Neural crest cell (in vitro differentiated cells): ENCODE results near the gene MUC5B. TPM values are rescaled to one million over a fixed set of nuclear protein-coding genes. Genes with fewer than 3 reads are reported as not detected.

Experiments used
- DNase-seq: peaks from one replicate; pipeline ENCODE4 v3.0.0; 2021; ENCODE audit warnings: low read depth, mixed read lengths, low spot score
- H3K27ac Mint-ChIP-seq: one replicate; pipeline ENCODE4 v1.8.0; 2021; ENCODE audit warnings: mild to moderate bottlenecking, mixed read lengths; ENCODE audit not compliant: unreplicated experiment
- H3K27me3 Mint-ChIP-seq: 2 replicates; pipeline ENCODE4 v1.8.0; 2021; ENCODE audit warnings: low read depth, mild to moderate bottlenecking, mixed read lengths
- H3K36me3 Mint-ChIP-seq: 2 replicates; pipeline ENCODE4 v1.8.0; 2021; ENCODE audit warnings: low read depth, mild to moderate bottlenecking, mixed read lengths
- H3K4me1 Mint-ChIP-seq: 2 replicates; pipeline ENCODE4 v1.8.0; 2021; ENCODE audit warnings: mixed read lengths
- H3K4me3 Mint-ChIP-seq: one replicate; pipeline ENCODE4 v1.8.0; 2021; ENCODE audit warnings: mild to moderate bottlenecking, mixed read lengths
- H3K9me3 Mint-ChIP-seq: 2 replicates; pipeline ENCODE4 v1.8.0; 2021; ENCODE audit warnings: mixed read lengths
- CTCF ChIP-seq: fragments of 200-600 bp; sonication (generic); conservative IDR thresholded peaks from 2 replicates; pipeline ENCODE4 v1.5.0; 2021; ENCODE audit warnings: antibody characterized with exemption, mild to moderate bottlenecking
- total RNA-seq: library from RNA; stranded (reverse); gene quantifications from 2 replicates; pipeline ENCODE4 v1.2.1, GENCODE V29; 2021

The MUC5B gene
- total RNA-seq, 1 donor from 2014 or later = 0.42 TPM

GRCh38 chr11:1206391-1207271 is 16.2 kb upstream of the MUC5B start:
- Mint-ChIP-seq H3K4me3 (no peak overlapping the region), H3K27ac (no peak overlapping the region), H3K4me1 (no peaks in the 10 kb centered on the region), H3K9me3 (peaks cover 6% of the 10 kb centered on the region), H3K27me3 (peaks cover 13% of the 10 kb centered on the region), H3K36me3 (no peaks in the 10 kb centered on the region)
- no peak for TF ChIP-seq CTCF
- DNase-seq = no peak

- Mint-ChIP-seq H3K27me3 (peaks cover 20% of the 10 kb centered on the region), H3K27ac (no peak overlapping the region), H3K4me1 (no peaks in the 10 kb centered on the region), H3K9me3 (peaks cover 11% of the 10 kb centered on the region), H3K36me3 (no peaks in the 10 kb centered on the region), H3K4me3 (no peak overlapping the region)
- no peak for TF ChIP-seq CTCF
- DNase-seq = no peak
Measured at GRCh38 chr11:1207401-1208143, 15.3 kb upstream of the MUC5B start.

- Mint-ChIP-seq H3K36me3 (no peaks in the 10 kb centered on the region), H3K27ac (no peak overlapping the region), H3K4me1 (no peaks in the 10 kb centered on the region), H3K9me3 (peaks cover 12% of the 10 kb centered on the region), H3K27me3 (peaks cover 23% of the 10 kb centered on the region), H3K4me3 (no peak overlapping the region)
- DNase-seq = no peak
- no peak for TF ChIP-seq CTCF
Measured at GRCh38 chr11:1208144-1208393, 14.8 kb upstream of the MUC5B start.

GRCh38 chr11:1208394-1209261 is 14.2 kb upstream of the MUC5B start:
- DNase-seq = no peak
- Mint-ChIP-seq H3K36me3 (no peaks in the 10 kb centered on the region), H3K4me3 (no peak overlapping the region), H3K27ac (no peak overlapping the region), H3K9me3 (peaks cover 14% of the 10 kb centered on the region), H3K27me3 (peaks cover 29% of the 10 kb centered on the region), H3K4me1 (no peaks in the 10 kb centered on the region)
- no peak for TF ChIP-seq CTCF

- no peak for TF ChIP-seq CTCF
- Mint-ChIP-seq H3K36me3 (no peaks in the 10 kb centered on the region), H3K27ac (no peak overlapping the region), H3K4me1 (no peaks in the 10 kb centered on the region), H3K27me3 (peaks cover 36% of the 10 kb centered on the region), H3K4me3 (no peak overlapping the region), H3K9me3 (peaks cover 18% of the 10 kb centered on the region)
- DNase-seq = no peak
Measured at GRCh38 chr11:1209371-1210057, 13.4 kb upstream of the MUC5B start.
